Ureter (tissue), 1 donor: ENCODE measurements around the gene ZNF282. TPM values are rescaled to one million over a fixed set of nuclear protein-coding genes. Genes with fewer than 3 reads are reported as not detected.
A peak's percentile ranks its signal among the peaks of the same experiment; 100 is the strongest.

Experiments used
- DNase-seq: peaks from one replicate; pipeline ENCODE4 v3.0.0-alpha.2; 2020; ENCODE audit warnings: low spot score
- total RNA-seq: library from RNA; stranded (reverse); gene quantifications from one replicate; pipeline ENCODE4 v1.2.4, GENCODE V29; 2023
- donor health status: DM: yes; HTN: yes; CAD: no.

Gene ZNF282
- total RNA-seq: 46.6 TPM

GRCh38 chr7:149195180-149196150 is at the start of gene ZNF282:
TSS of gene ZNF282 (plus strand) at chr7:149195546. CDS start at chr7:149195590, 44 bp downstream.
- peak; percentile 90 for DNase-seq

DNA sequence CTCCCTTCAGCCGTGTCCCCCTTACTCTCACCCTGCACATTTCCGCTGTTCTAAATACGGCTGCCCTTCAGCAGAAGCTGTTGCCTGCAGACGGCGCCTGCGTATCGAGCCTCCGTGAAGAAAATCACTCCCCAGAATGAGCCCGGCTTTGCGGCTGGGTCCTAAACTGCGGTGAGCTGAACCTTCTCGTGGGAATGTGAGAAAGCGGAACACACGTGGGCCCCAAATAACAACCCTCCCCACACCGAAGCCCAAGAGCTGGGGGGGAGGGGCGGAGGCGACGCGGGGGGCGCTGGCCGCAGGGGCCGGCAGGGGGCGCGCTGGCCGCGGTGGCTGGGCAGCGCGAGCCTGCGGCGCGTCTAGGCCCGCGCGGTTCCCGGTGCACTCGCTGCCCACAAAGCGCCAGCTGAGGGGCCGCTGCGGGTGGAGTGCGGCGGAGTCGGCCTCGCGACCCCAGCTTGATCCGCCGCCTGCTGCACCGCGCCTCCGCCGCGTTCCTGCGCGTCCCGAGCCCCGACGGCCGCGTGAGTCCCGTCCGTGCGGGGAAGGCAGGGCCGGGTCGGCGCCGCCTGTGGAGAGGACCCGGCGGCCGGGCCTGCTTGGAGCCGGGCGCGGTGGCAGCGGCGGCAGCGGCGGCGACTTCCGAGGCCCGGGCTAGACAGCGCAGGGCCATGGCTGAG is 48.1 kb upstream of the ZNF282 start, which contains the start of gene ZNF398:
Gene ZNF398, plus strand, starts transcription at position 382 of the 680 bp plus-strand sequence. Its CDS starts 290 bp downstream, at position 672.
- peak; percentile 75 for DNase-seq

DNA sequence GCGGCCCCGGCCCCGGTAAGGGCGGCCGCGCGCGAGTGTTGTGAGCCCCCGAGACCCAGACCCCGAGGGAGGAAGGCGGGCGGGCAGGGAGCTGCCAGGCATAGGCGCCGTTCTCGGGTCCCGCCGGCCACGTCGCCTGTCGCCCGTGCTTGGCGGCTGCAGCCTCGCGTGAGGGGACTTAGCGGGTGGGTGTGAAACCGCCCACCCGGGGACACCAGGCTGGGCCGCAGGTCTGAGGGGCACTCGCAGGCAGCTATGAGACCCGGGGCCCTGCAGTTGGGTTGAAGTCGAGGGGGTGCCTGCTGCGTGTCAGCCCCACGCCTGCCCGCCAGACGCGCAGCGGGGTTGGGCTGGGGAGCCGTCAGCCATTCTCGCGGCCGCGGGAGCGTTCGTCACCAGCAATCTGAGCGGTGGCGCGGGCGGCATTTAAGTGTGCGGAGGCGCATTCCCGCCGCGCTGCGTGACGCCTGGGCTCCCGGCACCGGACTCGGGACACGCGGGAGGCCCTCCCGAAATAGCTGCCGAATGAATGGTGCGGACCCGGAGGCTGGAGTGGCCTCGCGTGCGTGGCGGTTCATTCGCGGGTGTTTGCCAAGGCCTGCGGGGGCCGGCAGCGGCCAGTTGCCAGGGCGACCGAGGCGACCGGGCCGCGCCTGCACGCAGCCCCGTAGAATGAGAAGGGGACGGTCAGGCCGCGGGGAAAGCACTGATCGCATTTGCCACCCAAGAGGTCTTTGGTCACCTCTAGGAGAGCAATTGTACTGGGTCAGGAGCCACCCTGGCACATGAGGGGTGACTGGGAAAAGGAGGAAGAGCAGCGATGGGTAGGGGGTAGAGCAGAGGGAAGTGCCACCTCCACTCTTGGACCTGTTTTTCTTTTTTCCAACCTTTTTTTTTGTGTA is 47.3 kb upstream of the ZNF282 start:
- DNase-seq: no peak

DNA sequence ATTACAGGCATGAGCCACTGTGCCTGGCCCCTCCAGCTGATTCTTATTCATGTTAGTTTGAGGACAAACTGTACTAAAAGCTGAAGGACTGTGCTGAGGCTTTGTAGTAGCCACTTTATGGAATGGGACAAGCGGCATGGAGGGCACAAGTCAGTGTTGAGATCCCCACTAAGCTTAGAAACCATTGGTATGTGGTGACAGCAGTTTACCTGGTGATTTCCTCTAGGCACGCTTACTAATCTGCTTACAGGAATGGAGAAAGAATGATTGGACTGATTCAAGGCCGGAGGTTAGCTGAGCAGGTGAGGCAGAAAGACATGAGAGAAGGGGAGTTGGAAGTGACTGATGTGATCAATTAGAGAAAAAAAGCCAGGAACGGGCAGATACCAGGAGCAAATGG is 44.4 kb upstream of the ZNF282 start:
- no peak for DNase-seq

- no peak for DNase-seq
These were observed 42.0 kb upstream of the ZNF282 start for GRCh38 chr7:149153346-149153745.

DNA sequence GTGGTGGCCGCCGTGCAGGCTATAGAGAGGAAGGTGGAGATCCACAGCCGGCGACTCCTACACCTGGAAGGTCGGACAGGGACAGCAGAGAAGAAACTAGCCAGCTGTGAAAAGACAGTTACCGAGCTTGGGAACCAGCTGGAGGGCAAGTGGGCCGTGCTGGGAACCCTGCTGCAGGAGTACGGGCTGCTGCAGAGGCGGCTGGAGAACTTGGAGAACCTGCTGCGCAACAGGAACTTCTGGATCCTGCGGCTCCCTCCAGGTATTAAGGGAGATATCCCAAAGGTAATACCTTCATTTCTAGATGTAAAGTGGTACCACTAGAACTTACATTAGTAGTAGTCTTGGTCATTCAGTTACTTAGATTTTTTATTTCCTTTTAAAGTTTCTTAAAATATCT is 41.3 kb upstream of the ZNF282 start:
- DNase-seq: no peak

DNA sequence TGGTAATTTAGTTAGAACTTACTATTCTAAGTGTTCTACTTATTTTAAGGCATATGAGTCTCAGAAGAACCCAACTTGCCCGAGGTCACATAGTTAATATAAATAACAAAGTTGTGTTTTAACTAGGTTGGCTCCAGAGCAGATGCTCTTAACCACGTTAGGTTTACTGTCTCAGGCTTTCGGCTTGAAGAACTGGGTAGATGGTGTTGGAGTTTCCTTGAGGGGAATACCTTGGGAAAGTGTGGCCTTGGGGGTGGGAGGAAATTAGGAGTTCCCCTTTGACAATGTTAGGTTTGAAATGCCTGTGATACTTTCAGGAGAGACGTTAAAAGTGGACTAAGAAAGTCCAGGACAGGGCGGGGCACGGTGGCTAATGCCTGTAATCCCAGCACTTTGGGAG is 38.4 kb upstream of the ZNF282 start:
- DNase-seq: no peak

DNA sequence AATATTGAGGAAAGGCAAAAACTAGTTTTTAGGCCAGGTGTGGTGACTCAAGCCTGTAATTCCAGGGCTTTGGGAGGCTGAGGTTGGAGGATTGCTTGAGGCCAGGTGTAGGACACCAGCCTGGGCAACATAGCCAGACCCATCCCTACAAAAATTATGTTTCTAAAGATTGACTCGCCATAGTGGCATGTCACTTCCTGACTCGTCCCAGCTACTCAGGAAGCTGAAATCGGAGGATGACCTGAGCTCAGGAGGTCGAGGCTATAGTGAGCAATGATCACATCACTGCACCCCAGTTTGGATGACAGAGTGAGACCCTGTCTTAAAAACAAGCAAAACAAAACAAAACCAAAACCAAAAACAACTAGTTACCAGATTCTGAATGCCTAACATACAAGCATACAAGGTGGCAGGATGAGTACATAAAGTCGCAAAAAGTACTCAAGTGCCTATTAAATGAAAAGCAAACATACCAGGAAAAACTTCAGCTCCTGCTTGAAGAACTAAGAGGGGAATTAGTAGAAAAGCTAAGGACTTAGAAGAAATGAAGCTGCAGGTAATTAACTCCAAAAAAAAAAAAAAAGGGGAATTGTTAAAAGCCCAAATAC is 34.0 kb upstream of the ZNF282 start:
- DNase-seq: no peak

GRCh38 chr7:149166142-149166541 is 29.2 kb upstream of the ZNF282 start:
- DNase-seq: no peak

- no peak for DNase-seq
These were observed 28.6 kb upstream of the ZNF282 start for GRCh38 chr7:149166630-149167352.

- DNase-seq: no peak
These were observed 23.3 kb upstream of the ZNF282 start for GRCh38 chr7:149171892-149172533.

- no peak for DNase-seq
These were observed 22.8 kb upstream of the ZNF282 start for GRCh38 chr7:149172534-149172920.

- DNase-seq: no peak
These were observed 20.2 kb upstream of the ZNF282 start for GRCh38 chr7:149175150-149175549.

- DNase-seq: no peak
These were observed 16.1 kb upstream of the ZNF282 start for GRCh38 chr7:149179241-149179640.

- DNase-seq: no peak
These were observed 14.5 kb upstream of the ZNF282 start for GRCh38 chr7:149180722-149181449.

DNA sequence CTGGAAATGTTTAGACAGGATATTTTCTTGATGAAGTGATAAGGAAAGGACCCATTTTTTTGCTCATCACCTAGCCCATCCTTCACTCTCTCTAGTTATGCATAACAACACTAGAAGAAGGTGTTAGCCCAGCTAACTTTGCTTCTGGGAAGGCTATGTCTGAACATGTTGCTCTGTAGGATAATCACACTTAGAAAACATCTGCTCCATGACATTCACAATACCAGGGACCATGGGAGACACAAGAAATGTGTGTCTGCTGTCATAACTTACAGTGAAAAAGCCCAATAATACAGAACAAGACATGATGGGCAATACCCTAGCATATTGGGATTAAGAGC is 13.9 kb upstream of the ZNF282 start:
- DNase-seq: no peak

DNA sequence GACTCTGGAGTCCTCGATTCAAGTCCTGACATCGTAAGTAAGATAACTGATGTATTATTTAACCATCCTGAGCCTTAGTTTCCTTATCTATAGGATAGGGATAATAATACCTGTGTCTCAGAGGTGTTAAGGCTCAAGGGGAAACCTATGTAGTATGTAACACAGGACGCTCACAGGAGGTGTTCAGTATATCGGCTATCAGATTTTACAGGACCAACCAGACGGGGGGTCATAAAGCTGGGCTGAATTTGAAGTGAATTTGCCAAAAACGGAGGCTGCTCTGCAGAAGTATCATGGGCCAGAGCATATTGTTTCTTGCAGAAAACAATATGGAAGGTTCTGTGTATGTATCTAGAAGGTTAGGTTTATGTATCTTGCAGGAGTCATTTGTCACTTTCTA is 11.1 kb upstream of the ZNF282 start:
- no peak for DNase-seq

- no peak for DNase-seq
These were observed 7.1 kb upstream of the ZNF282 start for GRCh38 chr7:149188213-149188612.

- DNase-seq: no peak
These were observed 6.6 kb upstream of the ZNF282 start for GRCh38 chr7:149188637-149189259.
